Right kidney (tissue), 1 donor: Measurements from ENCODE around the gene PRKCA.
"Not testable (repeated sequence)": the region's sequence is repeated elsewhere in the genome, so short reads cannot be mapped to it uniquely, and the experiment has no call there.

Source experiments
- DNase-seq: peaks from one replicate; pipeline ENCODE4 v3.0.0-alpha.2; 2016

The PRKCA gene

GRCh38 chr17:66441101-66441661 lies 138.8 kb downstream of the PRKCA start:
- no peak for DNase-seq

DNA sequence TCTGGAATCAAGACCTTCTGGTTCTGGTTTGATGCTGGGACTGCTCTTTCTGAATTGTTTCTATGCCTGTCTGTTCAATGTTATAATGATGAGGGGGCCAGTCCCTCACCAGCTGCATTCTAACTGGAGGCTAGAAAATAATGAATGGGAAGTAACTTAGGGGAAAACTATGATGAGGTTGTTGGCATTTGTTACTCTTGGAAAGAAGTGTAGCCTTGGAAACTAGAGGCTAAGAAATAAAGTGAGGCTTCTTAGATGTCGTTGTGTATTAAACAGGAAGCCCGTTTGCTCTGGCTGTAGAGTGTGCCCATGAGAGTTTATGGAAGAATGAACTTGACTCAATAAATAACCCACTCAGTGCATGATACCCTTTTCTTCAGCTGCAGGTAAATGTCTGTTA lies 140.8 kb downstream of the PRKCA start:
- no peak for DNase-seq

- DNase-seq = no peak
These were observed 141.2 kb downstream of the PRKCA start for GRCh38 chr17:66443606-66444005.

DNA sequence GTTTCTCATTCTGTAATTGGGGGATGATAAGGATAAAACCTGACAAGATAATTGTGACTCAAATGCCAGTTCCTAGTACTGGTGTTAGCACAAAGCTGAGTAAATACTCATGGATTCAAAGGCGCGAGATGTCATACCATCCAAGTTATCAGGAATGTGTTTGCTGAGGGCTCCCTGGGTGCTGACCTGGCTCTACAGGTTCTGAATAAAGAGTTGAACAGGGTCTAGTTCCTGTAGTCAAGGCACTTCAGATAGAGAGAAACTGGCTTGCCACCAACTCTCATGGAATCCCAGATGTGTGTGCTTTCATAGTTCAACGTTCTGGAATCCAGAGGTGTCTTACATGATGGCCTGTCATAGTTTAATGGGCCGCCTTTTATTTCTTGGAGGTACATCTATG lies 141.6 kb downstream of the PRKCA start:
- DNase-seq = no peak

- DNase-seq = no peak
These were observed 142.8 kb downstream of the PRKCA start for GRCh38 chr17:66445229-66445628.

DNA sequence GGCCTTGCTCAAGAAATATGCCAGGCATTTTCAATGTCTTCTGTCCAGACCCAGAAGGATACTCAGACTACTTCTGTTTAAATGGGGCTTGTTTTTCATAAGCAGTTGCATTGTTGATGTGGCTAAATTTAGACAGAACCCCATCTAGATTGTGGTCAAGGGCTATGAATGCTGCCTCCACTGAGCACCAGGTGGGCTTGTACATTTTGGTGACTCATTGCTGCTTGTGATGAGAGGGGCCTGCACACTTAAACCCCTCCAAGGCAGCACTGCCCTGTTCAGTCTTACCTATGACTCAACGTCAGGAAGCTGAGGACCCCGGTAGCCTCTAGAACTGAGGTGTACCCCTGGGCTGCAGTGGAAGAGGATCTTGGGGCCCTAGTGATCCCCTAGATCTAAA lies 144.0 kb downstream of the PRKCA start:
- no peak for DNase-seq

DNA sequence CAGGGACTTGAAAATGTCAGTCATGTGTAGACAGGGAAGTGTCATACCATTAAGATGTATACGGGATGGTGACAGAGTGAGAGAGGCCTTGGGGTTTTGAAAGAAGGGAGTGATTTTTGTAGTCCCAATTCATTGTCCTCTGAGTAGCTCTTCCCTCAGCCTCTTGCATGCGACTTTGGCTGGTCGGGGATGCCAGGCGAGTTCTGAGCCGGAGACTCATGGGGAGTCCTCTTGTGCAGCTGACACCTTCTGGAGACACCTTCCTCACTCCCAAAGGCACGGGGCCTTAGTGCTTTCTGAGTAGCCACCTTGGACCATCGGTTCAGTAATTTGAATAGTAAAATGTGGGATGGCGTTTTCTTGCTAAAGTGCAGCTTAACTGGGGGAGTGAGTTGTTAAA lies 144.7 kb downstream of the PRKCA start:
- DNase-seq = no peak

DNA sequence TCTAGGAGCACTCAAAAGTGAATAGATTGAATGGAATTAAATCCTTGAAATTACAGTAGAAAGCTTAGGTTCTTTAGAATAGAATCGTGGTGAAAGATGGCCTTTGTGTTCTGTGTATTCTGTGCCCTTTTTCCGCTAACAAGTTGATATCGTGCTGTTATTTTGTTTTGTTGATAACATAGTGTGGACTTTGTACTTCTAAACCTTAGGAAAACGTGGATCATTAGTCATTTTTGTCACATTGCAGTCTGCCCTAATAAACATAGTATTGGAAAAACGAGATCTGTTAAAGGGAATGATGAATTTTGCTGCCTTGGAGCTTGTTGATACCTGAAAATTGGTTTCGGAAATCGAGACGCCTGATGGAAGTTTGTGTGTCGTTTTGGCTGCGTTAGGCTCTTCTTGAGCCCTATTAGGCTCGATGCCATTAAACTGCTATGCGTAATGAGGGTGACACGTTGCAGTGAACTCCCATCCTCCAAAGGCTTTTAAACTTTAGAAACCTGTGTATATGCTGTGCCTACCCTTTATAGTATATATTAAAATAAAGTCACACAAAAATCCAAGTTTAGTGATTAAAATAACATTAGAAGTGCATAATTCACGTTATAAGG lies 145.7 kb downstream of the PRKCA start:
- no peak for DNase-seq

DNA sequence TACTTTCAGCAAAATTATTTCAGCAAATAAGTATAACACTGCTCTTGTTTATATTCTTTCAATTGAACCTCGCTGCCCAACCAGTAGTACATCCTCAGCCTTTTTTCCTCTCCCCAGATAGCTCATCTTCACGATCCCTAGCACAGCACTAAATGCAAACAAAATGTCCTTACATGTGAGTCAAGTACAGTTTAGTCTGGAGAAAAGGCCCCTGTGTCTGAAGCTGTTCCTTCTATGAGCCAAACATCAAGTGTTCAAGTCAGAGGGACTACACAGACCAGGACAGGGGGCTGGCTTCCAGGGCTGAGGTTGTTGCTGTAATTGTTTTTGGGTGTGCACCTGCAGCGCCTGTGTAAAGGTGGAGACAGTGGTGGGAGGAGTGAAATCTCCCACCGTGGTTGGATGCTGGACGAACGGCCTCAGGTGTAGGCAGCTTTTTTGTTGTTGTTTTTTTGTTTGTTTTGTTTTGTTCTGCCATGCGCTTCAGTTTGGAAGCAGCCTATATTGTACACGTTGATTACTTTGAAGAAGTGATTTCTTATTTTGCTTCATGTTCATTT lies 147.1 kb downstream of the PRKCA start:
- DNase-seq = no peak

DNA sequence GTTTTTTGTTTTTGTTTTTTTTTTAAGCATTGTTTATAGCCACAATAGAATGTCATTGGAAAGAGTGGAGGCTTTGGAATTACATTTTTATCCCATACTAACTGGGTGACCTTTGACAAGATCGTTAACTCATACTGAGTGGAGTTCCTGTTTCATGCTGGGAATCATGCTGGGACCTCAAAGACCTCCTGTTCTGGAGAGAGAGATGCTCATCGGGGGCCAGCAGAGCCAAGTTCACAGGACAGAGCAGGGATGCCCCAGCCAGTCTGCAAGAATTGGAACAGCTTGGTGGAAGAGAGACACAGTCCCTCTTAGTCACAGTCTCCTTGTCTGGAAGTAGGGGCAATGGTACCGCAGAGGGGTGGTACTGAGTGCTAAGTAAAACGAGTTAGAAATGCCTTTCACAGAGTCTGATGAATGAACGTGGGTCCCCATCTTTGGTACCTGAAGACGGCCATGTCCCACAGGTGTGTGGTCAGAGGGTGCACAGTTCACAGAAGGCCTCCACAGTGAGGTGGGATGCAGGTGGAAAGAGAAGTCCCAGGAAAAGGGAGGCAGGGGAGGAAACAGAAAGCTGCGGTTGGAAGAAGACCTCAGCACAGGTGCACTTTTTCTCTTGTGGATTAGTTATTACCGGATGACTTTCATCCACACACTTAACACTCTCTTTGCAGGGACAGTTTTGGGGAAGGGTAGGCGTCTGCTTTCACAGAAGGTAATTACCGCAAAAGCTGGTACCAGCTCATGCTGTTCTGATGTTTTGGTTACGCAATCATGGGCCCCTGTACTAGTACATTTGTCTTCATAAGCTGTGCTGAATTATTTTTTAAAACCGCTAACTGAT lies 147.8 kb downstream of the PRKCA start:
- DNase-seq = no peak

DNA sequence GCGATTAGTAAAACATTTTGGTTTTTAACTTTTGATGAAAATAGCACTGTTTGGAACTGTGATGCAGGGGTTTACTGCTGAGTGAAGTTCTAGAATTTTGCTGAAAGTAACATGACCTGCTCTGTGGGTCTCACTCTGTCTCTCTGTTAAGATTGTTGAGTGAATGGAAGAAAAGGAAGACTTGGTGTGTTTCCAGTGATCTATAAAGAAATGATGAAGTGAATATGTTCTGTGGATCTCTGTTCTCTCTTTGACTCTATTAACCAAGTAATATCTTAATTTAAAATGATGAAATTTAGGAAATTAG lies 148.4 kb downstream of the PRKCA start:
- no peak for DNase-seq

GRCh38 chr17:66451188-66452149 lies 149.1 kb downstream of the PRKCA start:
- DNase-seq = no peak

GRCh38 chr17:66455060-66455459 lies 152.6 kb downstream of the PRKCA start:
- DNase-seq = no peak

GRCh38 chr17:66457499-66457898 lies 155.1 kb downstream of the PRKCA start:
- DNase-seq = not testable (repeated sequence)

DNA sequence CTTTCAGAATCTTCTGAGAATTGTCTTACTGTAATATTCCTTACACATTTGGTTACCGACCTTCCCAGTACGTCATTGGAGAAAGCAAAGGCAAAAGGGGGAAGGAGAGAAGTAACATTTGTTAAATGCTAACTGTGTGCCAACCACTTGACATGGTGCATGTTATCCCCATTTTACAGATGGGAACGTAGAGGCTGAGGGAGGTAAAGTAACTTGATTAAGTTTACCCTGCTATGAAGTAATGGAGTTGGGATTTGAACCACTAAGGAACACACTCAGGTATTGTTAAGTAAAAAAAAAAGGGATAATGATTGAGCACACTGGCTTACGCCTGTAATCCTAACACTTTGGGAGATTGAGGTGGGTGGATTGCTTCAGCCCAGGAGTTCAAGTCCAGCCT lies 156.4 kb downstream of the PRKCA start:
- no peak for DNase-seq

DNA sequence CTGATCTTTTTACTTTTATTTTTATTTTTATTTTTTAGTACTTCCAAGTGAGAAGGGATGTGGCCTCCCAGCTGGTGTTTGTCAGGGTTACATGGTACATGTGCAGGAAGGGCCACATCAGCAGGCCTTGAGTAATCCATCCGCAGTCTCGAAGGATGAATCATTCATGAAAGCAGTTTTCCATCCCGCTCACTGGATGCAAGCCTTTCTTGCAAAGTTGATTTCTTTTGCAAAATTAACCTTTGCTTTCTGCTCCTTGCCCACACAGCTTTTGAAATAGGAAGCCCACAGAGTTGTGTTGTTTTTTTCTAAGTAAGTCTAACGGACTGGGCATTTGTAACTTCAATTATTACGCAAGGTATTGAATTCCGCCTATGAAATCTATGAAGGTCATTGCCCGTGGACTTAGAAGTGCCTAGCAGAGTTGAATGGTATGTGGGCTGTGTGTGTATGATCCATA lies 157.4 kb downstream of the PRKCA start:
- no peak for DNase-seq

DNA sequence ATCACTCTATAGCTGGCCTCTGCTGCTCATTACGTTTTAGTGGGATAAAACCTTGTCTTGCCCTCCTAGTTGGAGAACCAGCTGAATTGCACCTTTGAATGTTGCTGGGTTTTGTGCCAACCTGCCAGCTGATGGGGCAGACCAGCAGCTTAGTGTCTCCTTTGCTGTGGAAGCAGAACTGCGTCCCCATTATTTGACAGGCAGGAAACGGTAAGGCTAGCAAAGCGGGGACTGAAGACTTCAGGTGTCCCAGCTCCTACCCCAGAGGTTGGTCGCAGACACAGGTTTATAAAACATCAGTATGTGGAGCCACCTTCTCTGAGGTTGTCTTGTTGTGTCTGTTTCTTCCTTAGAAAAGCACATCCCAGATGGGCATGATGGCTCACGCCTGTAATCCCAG lies 158.1 kb downstream of the PRKCA start:
- no peak for DNase-seq

DNA sequence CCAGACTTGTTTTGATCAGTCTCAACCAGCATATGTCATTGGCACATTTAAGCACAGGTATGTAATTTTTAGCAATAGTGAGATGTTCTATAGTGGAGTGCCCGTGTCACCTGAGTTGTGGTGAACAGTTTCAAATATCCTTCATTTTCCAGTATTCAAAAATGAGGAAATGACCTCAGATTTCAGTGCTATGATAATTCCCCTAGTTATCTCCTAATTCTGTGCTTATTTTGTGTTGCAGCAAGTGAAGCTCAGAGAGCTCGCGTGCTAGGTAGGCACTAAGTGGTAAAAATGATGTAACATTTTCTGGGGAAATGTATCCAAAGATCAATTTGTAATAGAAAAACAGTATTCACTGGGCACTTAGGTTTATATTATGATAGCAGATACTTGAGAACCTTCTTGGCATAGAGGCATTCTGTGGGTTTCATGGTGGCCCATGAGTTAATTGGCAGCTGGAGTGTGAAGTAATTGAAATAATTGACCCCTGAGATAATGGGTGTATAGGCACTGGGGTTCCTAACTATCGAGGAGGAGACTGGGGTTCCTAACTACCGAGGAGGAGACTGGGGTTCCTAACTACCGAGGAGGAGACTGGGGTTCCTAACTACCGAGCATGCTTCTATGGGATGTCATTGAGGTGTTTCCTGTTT lies 159.1 kb downstream of the PRKCA start:
- DNase-seq = no peak

DNA sequence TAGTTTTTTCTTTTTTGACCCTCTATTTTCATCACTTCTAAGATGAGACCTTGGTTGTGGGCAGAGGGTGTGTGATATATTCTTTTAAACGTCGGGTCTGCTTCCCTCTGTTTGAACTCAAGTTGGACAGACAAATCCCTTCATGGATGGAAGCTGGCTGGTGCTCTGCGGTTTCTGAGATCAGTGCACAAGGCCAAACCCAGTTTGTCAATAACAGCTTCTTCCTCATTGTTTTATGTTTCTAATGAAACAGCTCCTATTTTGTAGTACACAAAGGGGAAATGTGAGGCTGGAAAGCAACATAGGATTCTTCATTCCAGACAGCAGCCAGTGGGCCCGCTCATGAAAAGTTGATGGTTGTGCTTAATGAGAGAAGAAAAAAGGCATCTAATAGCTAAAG lies 159.6 kb downstream of the PRKCA start:
- DNase-seq = no peak

DNA sequence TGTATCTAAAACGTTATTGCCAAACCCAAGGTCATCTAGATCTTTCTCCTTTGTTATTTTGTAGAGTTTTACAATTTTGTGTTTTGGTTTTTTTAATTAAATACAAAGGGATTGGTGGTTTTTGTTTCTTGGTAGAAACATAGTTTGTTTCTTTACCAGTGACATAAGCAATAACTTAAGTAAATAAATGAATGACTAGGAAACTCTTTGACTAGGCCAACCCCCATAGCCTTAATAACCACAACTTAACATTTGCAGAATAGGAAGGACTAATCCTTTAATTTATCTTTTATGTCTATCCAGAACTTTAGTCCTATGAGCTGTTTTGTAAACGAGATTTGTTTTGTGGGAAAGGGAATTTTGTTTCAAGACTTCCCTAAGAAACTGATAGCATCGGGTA lies 162.5 kb downstream of the PRKCA start:
- DNase-seq = no peak

DNA sequence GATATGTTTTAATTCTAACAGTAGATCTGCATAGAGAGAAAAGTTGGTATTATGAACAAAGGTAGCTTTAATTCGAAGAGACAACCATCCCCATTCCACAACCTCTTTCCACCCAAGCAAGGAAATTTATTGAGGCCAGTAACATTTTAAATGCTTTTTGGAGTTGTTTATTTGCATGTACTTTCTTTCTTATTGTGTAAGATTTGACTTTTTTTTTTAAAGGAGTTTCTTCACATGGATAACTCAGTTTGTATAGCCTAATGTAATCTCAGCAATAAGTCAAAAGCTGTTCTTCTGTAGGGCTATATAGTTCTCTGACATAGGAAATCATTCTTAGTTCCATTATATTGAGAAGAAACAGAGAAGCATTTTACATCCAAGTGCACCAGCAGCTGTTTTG lies 163.3 kb downstream of the PRKCA start:
- no peak for DNase-seq
